HG03095 (cell line): ENCODE results near the gene GRIN3A.

Experiments
- ATAC-seq: cut with Tn5 transposase; IDR thresholded peaks from one replicate; pipeline ENCODE4 v1.9.1; 2021; ENCODE audit warnings: moderate library complexity; ENCODE audit not compliant: unreplicated experiment

GRIN3A gene

DNA sequence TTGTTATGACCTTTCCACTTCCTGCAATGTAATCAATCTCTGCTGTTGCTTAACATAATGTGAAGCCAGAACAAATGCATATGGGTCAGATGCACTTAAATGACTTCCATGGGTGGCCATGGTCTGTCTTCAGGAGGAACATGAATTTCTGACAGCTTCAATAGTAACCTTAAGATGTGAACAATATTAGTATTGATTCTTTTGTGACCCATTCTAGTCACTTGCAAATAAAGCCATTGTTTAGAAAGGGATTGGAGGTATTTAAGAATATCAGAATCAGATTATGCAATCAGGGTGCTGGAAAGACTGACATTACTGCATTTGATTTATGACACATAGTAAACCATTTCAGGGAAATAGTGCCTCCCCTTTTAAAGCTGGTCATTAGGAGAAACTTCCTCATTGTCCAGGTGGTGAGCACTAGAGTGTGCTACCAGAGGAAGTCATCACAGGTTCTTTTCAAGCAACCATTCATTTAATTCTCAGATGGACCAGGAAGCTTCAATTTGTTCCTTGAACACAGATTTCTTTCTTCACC, 32.1 kb downstream of the GRIN3A start:
- ATAC-seq: no peak

- ATAC-seq: peak; percentile 57
Observed at GRCh38 chr9:101705135-101705661, 33.2 kb downstream of the GRIN3A start.

GRCh38 chr9:101702257-101702656, 36.2 kb downstream of the GRIN3A start:
- ATAC-seq: no peak

- no peak for ATAC-seq
Observed at GRCh38 chr9:101693546-101694336, 44.7 kb downstream of the GRIN3A start.

DNA sequence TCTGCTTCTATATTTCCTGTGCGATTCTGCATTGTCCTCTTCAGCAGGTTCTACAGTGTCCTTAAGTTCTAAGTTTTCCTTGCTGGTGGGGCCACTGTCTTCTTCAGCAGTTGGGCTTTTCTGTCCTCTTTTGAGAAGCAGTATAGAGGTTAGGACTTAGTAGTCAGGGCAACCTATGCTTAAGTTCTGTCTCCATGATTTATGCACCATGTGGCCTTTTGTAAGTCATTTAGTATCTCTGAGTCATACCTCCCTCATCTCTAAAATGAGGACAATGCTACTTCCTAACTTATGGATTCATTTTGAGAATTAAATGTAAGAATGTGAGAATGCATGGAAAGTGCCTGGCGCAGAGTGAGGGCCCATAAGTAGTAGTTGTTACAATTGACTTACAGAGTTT, 46.8 kb downstream of the GRIN3A start:
- no peak for ATAC-seq

- ATAC-seq: no peak
Observed at GRCh38 chr9:101689039-101689438, 49.4 kb downstream of the GRIN3A start.

DNA sequence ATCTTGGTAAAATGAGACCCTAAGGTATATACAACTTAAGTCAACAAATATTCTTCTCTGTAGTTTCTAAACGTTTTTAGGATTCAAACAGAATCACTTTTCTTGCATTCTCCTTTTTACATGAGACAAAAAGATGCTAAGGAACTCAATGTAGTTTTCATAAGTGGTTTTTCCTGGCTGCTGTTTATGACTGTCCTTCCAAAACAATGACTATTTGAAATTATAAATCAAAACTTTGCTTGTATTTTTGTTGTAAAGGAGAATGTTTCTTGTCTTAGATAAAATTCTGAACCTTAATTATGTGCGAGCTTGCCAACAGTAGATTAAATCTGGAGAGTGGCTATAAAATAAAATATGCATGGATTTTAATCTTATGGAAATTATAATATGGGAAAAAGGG, 53.8 kb downstream of the GRIN3A start:
- no peak for ATAC-seq

DNA sequence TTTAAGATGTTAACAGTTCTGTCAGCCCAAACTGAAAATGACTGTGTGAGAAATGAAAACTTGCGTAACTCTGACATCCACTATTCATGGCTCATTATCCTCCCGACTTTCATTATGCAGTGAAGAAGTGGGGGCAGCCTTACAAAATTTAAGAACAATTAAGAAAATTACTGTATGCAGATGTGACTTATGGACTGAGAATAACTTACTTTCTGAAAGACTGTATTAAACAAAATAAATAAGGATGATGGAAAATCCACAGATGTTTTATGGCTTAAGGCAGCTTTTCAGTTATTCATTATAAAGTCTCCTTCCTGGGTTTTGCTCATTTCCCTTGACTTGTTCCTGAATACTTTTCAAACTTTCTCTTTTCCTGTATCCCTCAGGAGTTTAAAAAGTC, 55.2 kb downstream of the GRIN3A start:
- no peak for ATAC-seq

DNA sequence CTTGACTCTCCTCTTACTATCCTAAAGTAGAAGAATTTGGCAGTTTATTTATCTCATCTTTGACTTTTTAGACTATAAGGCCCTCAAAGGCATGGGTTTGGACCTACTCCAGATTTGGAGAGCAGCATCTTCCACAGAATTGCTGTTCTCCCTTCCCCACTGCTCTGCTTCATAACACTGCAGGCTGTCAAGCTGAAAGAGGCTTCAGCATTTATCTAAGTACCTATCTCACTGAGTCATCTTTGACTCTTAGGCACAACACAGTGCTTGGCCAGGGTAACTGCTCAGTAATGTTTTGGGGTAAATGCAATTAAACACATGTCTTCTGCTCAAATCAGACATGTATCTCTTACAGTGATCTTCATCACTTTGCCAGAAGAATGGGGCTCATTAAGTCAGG, 60.6 kb downstream of the GRIN3A start:
- ATAC-seq: no peak

GRCh38 chr9:101675341-101675740, 63.1 kb downstream of the GRIN3A start:
- ATAC-seq: no peak

- ATAC-seq: no peak
Observed at GRCh38 chr9:101674165-101674564, 64.3 kb downstream of the GRIN3A start.

- no peak for ATAC-seq
Observed at GRCh38 chr9:101673642-101674041, 64.8 kb downstream of the GRIN3A start.

- ATAC-seq: no peak
Observed at GRCh38 chr9:101671567-101671966, 66.9 kb downstream of the GRIN3A start.

- no peak for ATAC-seq
Observed at GRCh38 chr9:101668421-101668820, 70.0 kb downstream of the GRIN3A start.

DNA sequence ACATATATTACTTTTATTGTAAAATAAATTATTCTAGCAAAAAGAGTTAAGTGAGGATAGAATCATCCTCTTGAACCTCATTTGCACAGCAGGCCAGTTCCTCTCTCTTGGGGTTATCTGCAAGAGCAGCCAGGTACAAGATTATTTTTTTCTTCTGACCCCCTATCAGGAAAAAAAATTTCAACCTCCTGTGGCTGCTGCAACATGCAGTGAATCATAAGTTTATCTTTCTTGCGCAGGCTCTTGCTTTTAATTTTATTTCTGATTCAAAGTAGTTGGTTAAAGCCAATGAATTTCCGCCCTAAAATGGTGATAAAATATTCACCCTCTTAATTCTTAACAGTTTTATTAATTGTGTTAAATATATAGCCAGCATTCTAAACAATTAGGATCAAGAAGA, 74.0 kb downstream of the GRIN3A start:
- no peak for ATAC-seq

DNA sequence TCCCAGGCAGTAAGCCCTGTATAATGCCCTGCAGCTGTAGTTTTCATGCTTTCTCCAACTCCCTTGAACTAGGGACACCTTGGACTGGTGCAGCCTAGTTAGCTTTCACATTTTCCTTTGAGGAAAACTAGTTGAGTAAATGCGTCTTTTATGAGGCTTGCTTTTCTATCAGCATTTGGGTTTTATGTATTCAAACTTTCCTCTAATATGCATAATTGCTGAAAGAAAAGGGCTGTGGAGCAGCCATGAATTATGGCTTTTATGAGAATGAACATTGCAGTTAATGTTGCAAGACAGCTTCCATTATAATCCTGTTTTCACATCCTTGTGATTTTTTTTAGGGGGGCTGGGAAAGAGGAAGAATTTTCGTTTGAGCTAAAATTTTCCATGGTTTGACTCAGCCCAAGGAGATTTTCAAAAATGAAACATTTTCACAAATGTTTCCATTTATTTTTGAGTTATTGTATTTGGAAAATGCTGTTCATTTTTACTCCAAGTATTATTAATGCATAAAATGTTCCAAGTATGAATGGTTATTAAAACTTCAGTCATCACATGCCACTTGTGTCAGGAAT, 85.8 kb downstream of the GRIN3A start:
- no peak for ATAC-seq

- ATAC-seq: no peak
Observed at GRCh38 chr9:101650142-101650541, 88.3 kb downstream of the GRIN3A start.

DNA sequence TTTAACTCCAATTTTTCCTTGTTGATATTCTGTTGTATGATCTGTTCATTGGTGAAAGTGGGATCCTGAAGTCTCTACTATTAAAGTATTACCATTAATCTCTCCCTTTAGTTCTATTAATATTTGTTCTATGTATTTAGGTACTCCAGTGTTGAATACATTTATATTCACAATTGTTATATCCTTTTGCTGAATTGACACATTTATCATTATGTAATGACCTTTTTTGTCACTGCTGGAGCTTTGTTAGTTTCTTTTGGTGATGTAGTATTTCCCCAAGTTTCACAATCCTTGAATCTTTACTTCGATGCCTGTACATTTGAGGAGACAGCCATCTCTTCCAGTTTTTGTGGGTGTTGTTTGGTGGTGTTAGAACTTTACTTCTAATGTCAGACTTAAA, 90.0 kb downstream of the GRIN3A start:
- no peak for ATAC-seq

- no peak for ATAC-seq
Observed at GRCh38 chr9:101639785-101640665, 98.4 kb downstream of the GRIN3A start.

DNA sequence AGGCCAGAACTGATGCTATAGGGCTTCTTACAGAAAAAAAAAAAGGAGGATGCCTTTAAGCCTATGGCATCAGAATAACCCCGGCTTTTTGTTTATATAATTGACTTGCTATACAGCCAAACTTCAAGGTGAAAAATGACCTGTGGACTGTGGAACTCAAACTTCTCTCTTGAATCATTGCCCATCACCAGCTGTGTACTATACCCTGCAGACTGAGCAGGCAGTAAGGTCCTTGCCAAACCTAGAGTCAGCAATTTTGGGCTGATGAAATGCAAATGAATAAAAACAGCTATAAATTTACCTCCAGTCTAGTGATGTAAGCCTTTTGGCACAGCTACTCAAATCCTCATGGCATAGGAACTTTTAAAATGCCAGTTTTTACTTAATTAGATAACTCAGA, 99.1 kb downstream of the GRIN3A start:
- no peak for ATAC-seq

DNA sequence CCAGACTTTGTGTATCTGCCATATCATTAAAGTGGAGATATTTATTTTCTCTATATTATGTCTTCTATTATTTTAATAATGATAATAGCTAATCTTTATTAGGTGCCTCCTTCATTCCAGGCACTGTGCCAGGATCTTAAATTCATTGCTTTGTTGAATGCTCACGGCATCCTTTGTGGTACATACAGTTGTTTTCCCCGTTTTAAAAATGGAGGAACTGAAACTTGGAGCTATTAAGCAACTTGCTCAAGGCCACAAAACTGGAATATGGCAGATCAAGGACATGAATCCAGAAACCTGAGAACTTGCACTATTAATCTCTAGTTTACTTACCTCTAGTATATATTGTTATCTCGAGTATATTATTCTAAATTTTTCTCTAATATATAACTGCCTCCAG, 102.2 kb downstream of the GRIN3A start:
- no peak for ATAC-seq
